PC-9 (cell line): ENCODE measurements around the gene FOXP2. TPM values are rescaled to one million over a fixed set of nuclear protein-coding genes. Genes with fewer than 3 reads are reported as not detected.
"Not testable (repeated sequence)": the region's sequence is repeated elsewhere in the genome, so short reads cannot be mapped to it uniquely, and the experiment has no call there.

ENCODE experiments used
- BruUV-seq: library from RNA; stranded (reverse); fragments of 400-500 nt; replicated peaks from 2 replicates; lab custom pipeline; 2021; lab: Mats Ljungman, UMichigan
- CTCF ChIA-PET: fragments of 300-600 bp; sonication (Branson Sonifier 250); formaldehyde crosslinking; loops from one replicate; lab custom pipeline; 2022; ENCODE audit warnings: antibody characterized with exemption; lab: Charles Lee
- POLR2A ChIA-PET: fragments of 300-600 bp; sonication (Branson Sonifier 250); formaldehyde crosslinking; loops from one replicate; lab custom pipeline; 2022; ENCODE audit warnings: antibody characterized with exemption; ENCODE audit not compliant: unreplicated experiment; lab: Charles Lee
- DNase-seq, 2 experiments: peaks; one replicate each; pipeline versions ENCODE4 v3.0.0 to v3.0.0-alpha.2; 2015 to 2022; ENCODE audit warnings: mixed read lengths in 1 of 2
- H2AFZ ChIP-seq: fragments of 200-600 bp; sonication (generic); 2 replicates; pipeline ENCODE4 v1.8.1; 2017; ENCODE audit warnings: antibody characterized with exemption
- H3F3A ChIP-seq: fragments of 200-600 bp; sonication (generic); 2 replicates; pipeline ENCODE4 v1.8.1; 2017; ENCODE audit warnings: antibody characterized with exemption, mild to moderate bottlenecking, low read depth; ENCODE audit not compliant: insufficient read depth
- H3K27ac ChIP-seq: fragments of 200-600 bp; sonication (generic); 2 replicates; pipeline ENCODE4 v1.6.1; 2016; ENCODE audit warnings: mixed run types
- H3K27me3 ChIP-seq: fragments of 200-600 bp; sonication (generic); 2 replicates; pipeline ENCODE4 v1.6.1; 2016; ENCODE audit warnings: low read depth, mixed run types; ENCODE audit not compliant: insufficient read depth
- H3K36me3 ChIP-seq: fragments of 200-600 bp; sonication (generic); 2 replicates; pipeline ENCODE4 v1.6.1; 2016; ENCODE audit warnings: low read depth, mixed run types
- H3K4me1 ChIP-seq: fragments of 200-600 bp; sonication (generic); replicated peaks from 2 replicates; pipeline ENCODE4 v1.6.1; 2016; ENCODE audit warnings: mixed run types; ENCODE audit not compliant: insufficient read depth
- H3K4me2 ChIP-seq: fragments of 200-600 bp; sonication (generic); 2 replicates; pipeline ENCODE4 v1.6.1; 2017; ENCODE audit warnings: mixed run types
- H3K4me3 ChIP-seq: fragments of 200-600 bp; sonication (generic); 2 replicates; pipeline ENCODE4 v1.6.1; 2016; ENCODE audit warnings: mixed run types
- H3K79me2 ChIP-seq: fragments of 200-600 bp; sonication (generic); 2 replicates; pipeline ENCODE4 v1.6.1; 2017; ENCODE audit warnings: low read depth, mixed run types
- H3K9me2 ChIP-seq: fragments of 200-600 bp; sonication (generic); 2 replicates; pipeline ENCODE4 v1.8.1; 2017; ENCODE audit warnings: mild to moderate bottlenecking; ENCODE audit not compliant: insufficient read depth
- H3K9me3 ChIP-seq: fragments of 200-600 bp; sonication (generic); 2 replicates; pipeline ENCODE4 v1.8.1; 2016; ENCODE audit warnings: low read depth; ENCODE audit not compliant: insufficient read depth
- H4K20me1 ChIP-seq: fragments of 200-600 bp; sonication (generic); 2 replicates; pipeline ENCODE4 v1.8.1; 2017; ENCODE audit not compliant: insufficient read depth
- EZH2 ChIP-seq: fragments of 200-600 bp; sonication (generic); IDR thresholded peaks from 2 replicates; pipeline ENCODE4 v1.8.0; 2017; ENCODE audit warnings: antibody characterized with exemption, low read depth
- intact Hi-C: fragments of 100-400 bp; cut with micrococcal nuclease; formaldehyde crosslinking; loops from one replicate; pipeline ENCODE4 v1.10.0; 2022; ENCODE audit not compliant: unreplicated experiment
- total RNA-seq: library from RNA; stranded (reverse); gene quantifications from 2 replicates; pipeline ENCODE4 v1.2.3, GENCODE V29; 2021
- TF ChIP-seq, protein P1 (sequence below): fragments of 200-600 bp; sonication (generic); conservative IDR thresholded peaks from 2 replicates; pipeline ENCODE4 v1.6.1; 2017; ENCODE audit warnings: mixed run types, antibody characterized with exemption, mild to moderate bottlenecking, moderate library complexity

FOXP2 gene
- total RNA-seq, 1 experiment from 2014 or later = 1.2 TPM

DNA sequence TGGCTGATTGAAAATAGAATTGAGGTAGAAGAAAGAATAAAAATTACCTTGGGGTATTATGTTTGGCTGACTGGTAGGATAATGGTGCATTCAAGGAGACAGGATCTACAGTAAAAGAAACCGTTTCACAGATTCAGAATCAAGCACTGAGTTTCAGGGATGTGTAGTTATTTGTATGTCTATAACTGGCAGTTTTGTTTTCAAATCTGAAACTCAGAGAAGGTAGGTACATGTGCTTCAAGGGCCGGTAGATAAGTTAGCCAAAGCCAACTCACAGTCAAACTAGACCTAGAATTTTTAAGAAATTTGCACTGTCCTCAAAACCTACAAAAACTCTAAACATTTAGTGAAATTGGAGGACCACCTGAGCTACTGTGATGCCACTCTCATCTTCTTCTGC, 191.5 kb downstream of the FOXP2 start:
- POLR2A ChIA-PET = no interaction called here
- Histone ChIP-seq H3K27me3 (no peaks in the 10 kb centered on the region), H3K9me3 (no peaks in the 10 kb centered on the region), H3K27ac (no peak overlapping the region), H2AFZ (no peak overlapping the region), H3K36me3 (no peaks in the 10 kb centered on the region), H4K20me1 (no peaks in the 10 kb centered on the region), H3K9me2 (no peaks in the 10 kb centered on the region), H3K4me3 (no peak overlapping the region), H3F3A (no peaks in the 10 kb centered on the region), H3K4me2 (no peak overlapping the region), H3K4me1 (no peaks in the 10 kb centered on the region), H3K79me2 (no peaks in the 10 kb centered on the region)
- no peak for DNase-seq
- BruUV-seq = no TSS peak
- intact Hi-C loops = no loop called here
- TF ChIP-seq, protein P1, sequence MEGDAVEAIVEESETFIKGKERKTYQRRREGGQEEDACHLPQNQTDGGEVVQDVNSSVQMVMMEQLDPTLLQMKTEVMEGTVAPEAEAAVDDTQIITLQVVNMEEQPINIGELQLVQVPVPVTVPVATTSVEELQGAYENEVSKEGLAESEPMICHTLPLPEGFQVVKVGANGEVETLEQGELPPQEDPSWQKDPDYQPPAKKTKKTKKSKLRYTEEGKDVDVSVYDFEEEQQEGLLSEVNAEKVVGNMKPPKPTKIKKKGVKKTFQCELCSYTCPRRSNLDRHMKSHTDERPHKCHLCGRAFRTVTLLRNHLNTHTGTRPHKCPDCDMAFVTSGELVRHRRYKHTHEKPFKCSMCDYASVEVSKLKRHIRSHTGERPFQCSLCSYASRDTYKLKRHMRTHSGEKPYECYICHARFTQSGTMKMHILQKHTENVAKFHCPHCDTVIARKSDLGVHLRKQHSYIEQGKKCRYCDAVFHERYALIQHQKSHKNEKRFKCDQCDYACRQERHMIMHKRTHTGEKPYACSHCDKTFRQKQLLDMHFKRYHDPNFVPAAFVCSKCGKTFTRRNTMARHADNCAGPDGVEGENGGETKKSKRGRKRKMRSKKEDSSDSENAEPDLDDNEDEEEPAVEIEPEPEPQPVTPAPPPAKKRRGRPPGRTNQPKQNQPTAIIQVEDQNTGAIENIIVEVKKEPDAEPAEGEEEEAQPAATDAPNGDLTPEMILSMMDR = no peak
- no peak for TF ChIP-seq EZH2
- CTCF ChIA-PET = no interaction called here

DNA sequence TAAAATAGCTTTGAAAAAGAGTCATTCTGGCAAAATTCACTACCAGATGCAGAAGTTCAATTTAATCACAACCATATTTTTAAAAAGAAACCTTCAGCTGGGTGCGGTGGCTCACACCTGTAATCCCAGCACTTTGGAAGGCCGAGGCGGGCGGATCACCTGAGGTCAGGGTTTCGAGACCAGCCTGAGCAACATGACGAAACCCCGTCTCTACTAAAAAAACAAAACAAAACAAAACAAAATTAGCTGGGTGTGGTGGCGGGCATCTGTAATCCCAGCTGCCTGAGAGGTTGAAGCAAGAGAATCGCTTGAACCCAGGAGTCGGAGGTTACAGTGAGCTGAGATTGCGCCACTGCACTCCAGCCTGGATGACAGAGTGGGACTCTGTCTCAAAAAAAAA, 194.2 kb downstream of the FOXP2 start:
- H3K4me2 ChIP-seq, H3K9me3 ChIP-seq, H3F3A ChIP-seq, H3K36me3 ChIP-seq, intact Hi-C loops, H3K27me3 ChIP-seq, POLR2A ChIA-PET, DNase-seq, H3K4me1 ChIP-seq, H2AFZ ChIP-seq, H3K4me3 ChIP-seq, BruUV-seq, H3K9me2 ChIP-seq, H3K27ac ChIP-seq, CTCF ChIA-PET, H3K79me2 ChIP-seq, H4K20me1 ChIP-seq: not testable (repeated sequence)

DNA sequence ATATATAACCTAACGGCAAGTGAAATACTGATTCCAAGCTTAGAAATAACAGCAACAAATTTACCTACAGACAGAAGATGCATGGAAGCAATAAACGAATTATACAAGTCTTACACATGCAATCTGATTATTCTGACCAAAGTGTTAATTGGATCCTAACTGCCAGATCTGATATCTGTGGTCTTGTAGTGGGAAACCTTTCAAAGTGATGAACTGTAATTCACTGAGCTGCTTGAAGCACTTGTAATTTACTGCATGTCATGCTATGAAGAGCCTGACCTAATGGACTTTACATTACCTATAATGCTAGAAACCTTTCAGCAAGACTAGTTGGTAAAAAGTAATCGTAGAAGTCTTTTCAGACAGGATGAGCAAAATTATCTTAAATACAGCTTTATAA, 205.6 kb downstream of the FOXP2 start:
- Histone ChIP-seq H2AFZ (no peak overlapping the region), H3F3A (no peaks in the 10 kb centered on the region), H3K27ac (no peak overlapping the region), H3K4me1 (no peaks in the 10 kb centered on the region), H3K79me2 (no peaks in the 10 kb centered on the region), H3K36me3 (no peaks in the 10 kb centered on the region), H3K4me3 (no peak overlapping the region), H3K27me3 (no peaks in the 10 kb centered on the region), H4K20me1 (no peaks in the 10 kb centered on the region), H3K9me2 (no peaks in the 10 kb centered on the region), H3K9me3 (no peaks in the 10 kb centered on the region), H3K4me2 (no peak overlapping the region)
- ChIA-PET POLR2A (interaction anchor here (0.6 kb wide), 1 partner anchor 321 kb away, joined by 4 read pairs; no protein-coding TSS in a partner anchor), CTCF (no interaction called here)
- TF ChIP-seq, protein P1 = no peak
- TF ChIP-seq EZH2 = no peak
- intact Hi-C loops = no loop called here
- no peak for DNase-seq
- no TSS peak for BruUV-seq

DNA sequence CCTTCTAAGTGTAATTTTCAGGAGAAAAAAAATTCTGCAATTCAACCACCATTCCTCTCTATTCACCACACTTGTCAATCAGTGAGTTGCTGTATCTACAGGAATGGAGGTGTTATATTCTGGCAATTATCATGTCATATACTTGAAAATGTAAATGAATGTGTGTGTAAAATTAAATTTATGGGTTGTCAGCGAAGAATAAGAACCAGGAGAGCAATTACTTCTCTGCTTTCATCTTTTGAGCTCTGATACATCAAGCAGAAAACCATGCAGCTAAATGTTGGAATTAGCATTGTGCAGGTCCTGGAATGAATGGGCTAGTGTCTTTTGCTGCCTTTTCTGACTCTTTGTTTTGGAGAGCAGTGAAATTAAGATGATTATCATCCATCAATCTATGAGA, 207.6 kb downstream of the FOXP2 start:
- H3K27me3 ChIP-seq = no peaks in the 10 kb centered on the region
- POLR2A ChIA-PET = no interaction called here

More for the DNA sequence above, 207.6 kb downstream of the FOXP2 start:
- Histone ChIP-seq H3K9me2 (no peaks in the 10 kb centered on the region), H3K36me3 (no peaks in the 10 kb centered on the region), H3K79me2 (no peaks in the 10 kb centered on the region), H3K4me3 (no peak overlapping the region), H3K9me3 (no peaks in the 10 kb centered on the region), H3F3A (no peaks in the 10 kb centered on the region), H3K4me2 (no peak overlapping the region), H3K27ac (no peak overlapping the region), H2AFZ (no peak overlapping the region), H3K4me1 (no peaks in the 10 kb centered on the region), H4K20me1 (no peaks in the 10 kb centered on the region)
- TF ChIP-seq EZH2 = no peak
- TF ChIP-seq, protein P1 = no peak
- no peak for DNase-seq
- CTCF ChIA-PET = no interaction called here
- no TSS peak for BruUV-seq
- intact Hi-C loops = no loop called here
